ENCODE measurements around the gene MAPKAPK5.

MAPKAPK5 gene

GRCh38 chr12:111887926-111888745 lies 46.1 kb downstream of the MAPKAPK5 start:
- no peak for TF ChIP-seq CTCF (IDR thresholded peaks at IDR 0.05; ENCODE audit: insufficient read depth, low read depth, low read length, missing control alignments)
- H3K4me3 ChIP-seq (ENCODE audit: low read depth, low read length) = no peak overlapping the region
- DNase-seq (ENCODE audit: low read depth) = no peak

GRCh38 chr12:111893287-111893686 lies 51.3 kb downstream of the MAPKAPK5 start:
- H3K4me3 ChIP-seq (ENCODE audit: low read depth, low read length) = no peak overlapping the region
- no peak for DNase-seq (ENCODE audit: low read depth)
- TF ChIP-seq CTCF (IDR thresholded peaks at IDR 0.05; ENCODE audit: insufficient read depth, low read depth, low read length, missing control alignments) = no peak

- H3K4me3 ChIP-seq (ENCODE audit: low read depth, low read length) = no peak overlapping the region
- DNase-seq (ENCODE audit: low read depth) = no peak
- TF ChIP-seq CTCF (IDR thresholded peaks at IDR 0.05; ENCODE audit: insufficient read depth, low read depth, low read length, missing control alignments) = no peak
Observed at GRCh38 chr12:111894556-111894955, 52.5 kb downstream of the MAPKAPK5 start.

- TF ChIP-seq CTCF (IDR thresholded peaks at IDR 0.05; ENCODE audit: insufficient read depth, low read depth, low read length, missing control alignments) = no peak
- DNase-seq (ENCODE audit: low read depth) = no peak
- no peak overlapping the region for H3K4me3 ChIP-seq (ENCODE audit: low read depth, low read length)
Observed at GRCh38 chr12:111901182-111901581, 59.2 kb downstream of the MAPKAPK5 start.

- TF ChIP-seq CTCF (IDR thresholded peaks at IDR 0.05; ENCODE audit: insufficient read depth, low read depth, low read length, missing control alignments) = no peak
- no peak overlapping the region for H3K4me3 ChIP-seq (ENCODE audit: low read depth, low read length)
Observed at GRCh38 chr12:111904446-111904975, 62.5 kb downstream of the MAPKAPK5 start.

GRCh38 chr12:111905502-111905901 lies 63.5 kb downstream of the MAPKAPK5 start:
- no peak for TF ChIP-seq CTCF (IDR thresholded peaks at IDR 0.05; ENCODE audit: insufficient read depth, low read depth, low read length, missing control alignments)
- DNase-seq (ENCODE audit: low read depth) = no peak
- H3K4me3 ChIP-seq (ENCODE audit: low read depth, low read length) = no peak overlapping the region

More at GRCh38 chr12:111904446-111904975, 62.5 kb downstream of the MAPKAPK5 start:
- DNase-seq (ENCODE audit: low read depth) = no peak
